BE2C (cell line): ENCODE results near the gene BCORL1.
A peak's percentile ranks its signal among the peaks of the same experiment; 100 is the strongest.

Experiments used
- DNase-seq: peaks from one replicate; pipeline ENCODE4 v3.0.0-alpha.2; 2020
- H3K27me3 ChIP-seq: fragments of 250-450 bp; sonication (Bioruptor Pico); 2 replicates; pipeline ENCODE4 v1.5.1; 2020; ENCODE audit warnings: mild to moderate bottlenecking
- H3K36me3 ChIP-seq: fragments of 250-450 bp; sonication (Bioruptor Pico); 2 replicates; pipeline ENCODE4 v1.5.1; 2020; ENCODE audit warnings: mild to moderate bottlenecking
- H3K4me1 ChIP-seq: fragments of 250-450 bp; sonication (Bioruptor Pico); 2 replicates; pipeline ENCODE4 v1.5.1; 2020
- H3K4me3 ChIP-seq: 2 replicates; pipeline ENCODE4 v1.5.1; 2011; ENCODE audit warnings: low read depth, low read length
- H3K9me3 ChIP-seq: fragments of 250-450 bp; sonication (Bioruptor Pico); 2 replicates; pipeline ENCODE4 v1.5.1; 2020
- TF ChIP-seq, protein P1 (sequence below): IDR thresholded peaks from 2 replicates; pipeline ENCODE4 v1.5.1; 2012; ENCODE audit warnings: mild to moderate bottlenecking, low read depth, low read length

Gene BCORL1

DNA sequence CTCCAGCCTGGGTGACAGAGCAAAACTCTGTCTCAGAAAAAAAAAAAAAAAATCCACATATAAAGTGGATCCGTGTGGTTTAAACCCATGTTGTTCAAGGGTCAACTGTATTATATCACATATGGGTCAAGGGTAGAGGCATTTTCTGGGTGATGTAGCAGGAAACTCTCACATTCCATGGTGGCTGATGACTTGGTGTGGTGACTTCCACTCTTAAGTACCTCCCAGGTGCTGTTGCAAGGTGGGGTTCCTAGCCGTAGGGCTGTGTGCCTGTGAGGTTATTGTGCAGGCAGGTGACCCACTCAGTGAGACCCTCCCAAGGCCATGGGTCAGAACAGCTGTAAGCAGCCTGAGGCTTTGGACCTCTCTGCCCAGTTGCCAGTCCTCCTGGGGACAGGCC, 110.8 kb downstream of the BCORL1 start:
- no peaks in the 10 kb centered on the region for H3K9me3 ChIP-seq
- H3K27me3 ChIP-seq, result no peaks in the 10 kb centered on the region
- no peaks in the 10 kb centered on the region for H3K36me3 ChIP-seq
- TF ChIP-seq, protein P1, sequence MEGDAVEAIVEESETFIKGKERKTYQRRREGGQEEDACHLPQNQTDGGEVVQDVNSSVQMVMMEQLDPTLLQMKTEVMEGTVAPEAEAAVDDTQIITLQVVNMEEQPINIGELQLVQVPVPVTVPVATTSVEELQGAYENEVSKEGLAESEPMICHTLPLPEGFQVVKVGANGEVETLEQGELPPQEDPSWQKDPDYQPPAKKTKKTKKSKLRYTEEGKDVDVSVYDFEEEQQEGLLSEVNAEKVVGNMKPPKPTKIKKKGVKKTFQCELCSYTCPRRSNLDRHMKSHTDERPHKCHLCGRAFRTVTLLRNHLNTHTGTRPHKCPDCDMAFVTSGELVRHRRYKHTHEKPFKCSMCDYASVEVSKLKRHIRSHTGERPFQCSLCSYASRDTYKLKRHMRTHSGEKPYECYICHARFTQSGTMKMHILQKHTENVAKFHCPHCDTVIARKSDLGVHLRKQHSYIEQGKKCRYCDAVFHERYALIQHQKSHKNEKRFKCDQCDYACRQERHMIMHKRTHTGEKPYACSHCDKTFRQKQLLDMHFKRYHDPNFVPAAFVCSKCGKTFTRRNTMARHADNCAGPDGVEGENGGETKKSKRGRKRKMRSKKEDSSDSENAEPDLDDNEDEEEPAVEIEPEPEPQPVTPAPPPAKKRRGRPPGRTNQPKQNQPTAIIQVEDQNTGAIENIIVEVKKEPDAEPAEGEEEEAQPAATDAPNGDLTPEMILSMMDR, result no peak
- H3K4me1 ChIP-seq, result peaks cover 3% of the 10 kb centered on the region; the same call in 1 of the 2 replicates
- H3K4me3 ChIP-seq, result no peak overlapping the region
- DNase-seq, result no peak

DNA sequence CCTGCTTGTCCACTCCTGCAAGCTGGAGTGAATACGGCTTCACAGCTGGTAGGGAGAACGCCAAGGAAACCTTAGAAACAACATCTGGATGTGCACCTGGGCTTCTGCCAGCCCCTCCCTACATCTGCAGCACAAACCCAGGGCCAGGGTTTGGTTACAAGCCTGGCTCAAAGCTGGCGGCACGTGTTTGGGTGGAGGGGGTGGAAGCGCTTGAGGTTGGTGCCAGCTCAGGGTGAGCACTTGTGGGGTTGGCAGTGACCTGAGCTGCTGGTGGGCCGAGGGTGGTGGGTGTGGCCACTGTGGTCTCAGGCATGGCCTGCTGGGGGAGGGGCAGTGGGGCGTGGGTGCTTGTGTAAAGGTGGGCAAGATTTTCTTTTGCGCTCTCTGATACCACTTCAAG, 112.3 kb downstream of the BCORL1 start:
- TF ChIP-seq, protein P1, result no peak
- no peaks in the 10 kb centered on the region for H3K9me3 ChIP-seq
- H3K27me3 ChIP-seq, result no peaks in the 10 kb centered on the region
- no peak for DNase-seq
- H3K36me3 ChIP-seq, result no peaks in the 10 kb centered on the region
- peaks cover 3% of the 10 kb centered on the region; the same call in 1 of the 2 replicates for H3K4me1 ChIP-seq
- no peak overlapping the region for H3K4me3 ChIP-seq

DNA sequence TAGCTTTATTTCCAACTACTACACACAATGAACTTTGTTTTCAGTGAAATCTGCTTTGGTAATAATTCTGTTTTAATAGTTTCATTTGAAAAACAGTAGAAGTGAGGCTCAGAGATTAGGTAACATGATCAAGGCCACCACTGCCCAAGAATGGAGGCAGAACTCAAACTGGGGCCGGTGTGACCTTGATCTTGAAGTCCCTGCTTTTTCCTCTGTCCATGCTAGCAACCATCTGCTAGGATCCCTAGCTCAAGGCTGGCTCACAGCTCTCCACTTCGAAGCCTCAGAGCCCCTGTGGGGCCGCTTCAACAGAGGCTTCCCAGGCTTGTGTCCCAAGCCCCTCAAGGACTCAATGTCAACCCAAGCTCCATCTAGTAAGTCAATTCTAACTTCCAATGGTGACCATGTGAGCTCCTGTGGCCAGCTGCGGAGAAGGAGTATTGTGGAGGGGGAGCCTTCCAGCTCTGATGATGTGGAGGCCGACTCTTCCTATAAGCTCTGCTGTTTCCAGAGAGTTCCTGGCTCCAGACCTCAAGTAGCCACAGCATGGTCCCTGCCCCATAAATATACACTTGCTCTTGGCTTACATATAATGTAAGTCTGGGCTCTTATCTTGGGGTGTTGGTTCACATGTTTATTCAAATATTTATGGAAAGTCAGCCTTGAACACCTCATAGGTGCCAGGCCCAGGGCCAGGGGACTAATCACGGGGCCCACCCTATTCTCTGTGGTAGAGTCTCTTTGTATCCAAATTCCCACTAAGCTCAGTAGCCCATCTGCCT, 113.0 kb downstream of the BCORL1 start:
- TF ChIP-seq, protein P1, result no peak
- no peaks in the 10 kb centered on the region for H3K9me3 ChIP-seq
- peaks cover 3% of the 10 kb centered on the region; the same call in 1 of the 2 replicates for H3K4me1 ChIP-seq
- H3K36me3 ChIP-seq, result no peaks in the 10 kb centered on the region
- no peak overlapping the region for H3K4me3 ChIP-seq
- DNase-seq, result no peak
- no peaks in the 10 kb centered on the region for H3K27me3 ChIP-seq

DNA sequence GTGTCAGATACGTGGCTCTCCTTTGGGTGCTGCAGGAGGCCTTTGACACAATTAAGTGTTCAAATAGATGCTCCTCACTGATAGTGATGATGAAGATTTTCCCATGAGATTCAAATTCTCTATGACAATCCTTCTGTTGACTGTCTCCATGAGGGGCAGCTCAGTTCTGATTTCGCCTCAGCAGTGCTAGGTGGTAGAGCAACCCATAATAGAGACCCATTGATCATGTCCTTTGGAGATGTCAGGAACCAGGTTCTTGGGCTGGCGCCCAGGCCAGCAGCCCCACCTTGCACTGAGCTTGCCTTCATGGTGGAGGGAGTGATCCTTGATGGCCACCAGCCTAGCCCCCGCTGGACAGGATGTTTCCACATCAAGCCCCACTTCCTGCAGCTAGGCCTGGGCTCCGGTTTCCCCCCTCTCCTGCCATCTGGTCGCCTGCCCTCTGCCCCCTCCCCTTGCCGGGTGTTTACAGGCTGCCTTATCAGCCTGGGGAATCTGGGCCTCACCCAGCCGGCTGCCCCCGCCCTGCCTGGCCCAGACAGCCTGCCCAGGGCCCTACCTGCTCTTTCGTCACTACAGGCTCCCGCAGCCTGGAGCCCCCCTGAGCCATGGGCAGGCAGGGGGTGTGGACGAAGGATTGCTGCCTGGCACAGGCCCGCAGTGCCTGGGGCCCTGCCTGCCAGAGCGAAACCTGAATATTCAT, 115.2 kb downstream of the BCORL1 start:
- no peaks in the 10 kb centered on the region for H3K27me3 ChIP-seq
- peaks cover 3% of the 10 kb centered on the region; the same call in 1 of the 2 replicates for H3K4me1 ChIP-seq
- no peaks in the 10 kb centered on the region for H3K36me3 ChIP-seq
- H3K4me3 ChIP-seq, result no peak overlapping the region
- peak; percentile 50 for DNase-seq
- H3K9me3 ChIP-seq, result no peaks in the 10 kb centered on the region
- TF ChIP-seq, protein P1, result no peak

DNA sequence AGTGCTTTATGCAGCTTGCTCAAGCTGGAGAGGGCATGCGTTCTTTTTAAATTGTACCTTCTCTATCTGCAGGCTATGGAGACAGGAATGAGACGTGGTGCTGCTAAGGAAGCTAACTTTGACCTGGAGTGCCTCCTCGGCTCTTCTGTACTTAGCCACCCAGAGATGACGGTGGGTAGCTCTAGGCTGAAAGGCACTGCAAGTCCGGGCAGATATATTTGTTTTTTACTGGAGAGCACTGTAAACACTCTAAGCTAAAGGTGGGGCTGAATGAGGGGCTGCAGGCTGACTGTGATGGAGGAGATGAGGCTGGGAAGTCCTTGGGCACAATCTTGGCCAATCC, 115.7 kb downstream of the BCORL1 start:
- no peaks in the 10 kb centered on the region for H3K36me3 ChIP-seq
- H3K4me1 ChIP-seq, result peaks cover 3% of the 10 kb centered on the region; the same call in 1 of the 2 replicates
- no peaks in the 10 kb centered on the region for H3K9me3 ChIP-seq
- no peak for DNase-seq
- H3K27me3 ChIP-seq, result no peaks in the 10 kb centered on the region
- TF ChIP-seq, protein P1, result no peak
- H3K4me3 ChIP-seq, result no peak overlapping the region

DNA sequence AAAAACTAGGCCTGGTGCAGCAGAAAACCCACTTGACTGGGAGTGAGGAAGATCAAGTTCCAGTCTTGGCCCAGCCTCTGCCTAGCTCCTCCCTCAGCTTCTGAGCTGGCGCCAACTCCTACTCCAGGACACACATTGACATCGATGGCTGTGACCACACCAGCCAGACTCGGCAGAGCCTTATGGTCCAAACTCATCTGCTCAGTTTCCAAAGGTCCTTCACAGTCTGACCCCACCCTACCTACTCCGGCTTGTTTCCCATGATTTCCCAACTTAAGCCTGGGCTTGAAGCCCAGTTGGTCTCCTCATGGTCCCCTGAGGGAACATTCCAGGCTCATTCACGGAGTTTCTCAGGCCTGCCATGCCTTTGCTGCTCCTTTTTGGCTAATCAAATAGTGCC, 117.7 kb downstream of the BCORL1 start:
- peaks cover 3% of the 10 kb centered on the region; the same call in 1 of the 2 replicates for H3K4me1 ChIP-seq
- TF ChIP-seq, protein P1, result no peak
- no peak for DNase-seq
- H3K27me3 ChIP-seq, result no peaks in the 10 kb centered on the region
- H3K9me3 ChIP-seq, result no peaks in the 10 kb centered on the region
- H3K4me3 ChIP-seq, result no peak overlapping the region
- no peaks in the 10 kb centered on the region for H3K36me3 ChIP-seq
